ENCODE measurements around the gene FCGR2B.

DNA sequence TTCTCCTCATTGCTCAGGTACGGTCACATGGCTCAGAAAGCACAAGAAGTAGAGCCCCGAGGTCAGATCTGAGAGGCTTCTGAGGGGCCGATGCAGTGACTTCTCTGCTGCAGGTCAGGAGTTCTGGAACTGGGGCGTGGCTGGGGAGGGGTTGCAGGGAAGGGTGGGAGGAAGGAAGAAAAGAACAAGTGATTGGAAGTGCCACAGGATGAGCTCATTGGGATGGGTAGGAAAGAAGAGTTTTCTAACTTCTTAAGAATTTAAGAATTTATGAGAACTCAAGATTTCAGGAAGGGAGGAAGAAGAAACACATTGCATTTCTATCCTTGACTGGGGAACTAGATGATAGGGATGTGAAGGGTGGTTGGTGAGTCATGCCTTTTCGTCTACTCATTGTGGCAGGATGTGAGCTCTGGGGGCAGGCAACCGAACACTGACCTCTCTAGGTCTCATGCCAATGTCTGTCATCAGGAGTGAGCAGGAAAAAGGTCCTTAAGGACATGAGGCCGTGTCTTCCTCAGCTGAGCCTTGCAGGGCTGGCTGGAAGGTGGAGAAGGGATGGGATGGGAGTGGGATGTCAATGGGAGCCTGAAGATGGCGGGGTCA lies 58.9 kb downstream of the FCGR2B start:
- TF ChIP-seq, protein P1, sequence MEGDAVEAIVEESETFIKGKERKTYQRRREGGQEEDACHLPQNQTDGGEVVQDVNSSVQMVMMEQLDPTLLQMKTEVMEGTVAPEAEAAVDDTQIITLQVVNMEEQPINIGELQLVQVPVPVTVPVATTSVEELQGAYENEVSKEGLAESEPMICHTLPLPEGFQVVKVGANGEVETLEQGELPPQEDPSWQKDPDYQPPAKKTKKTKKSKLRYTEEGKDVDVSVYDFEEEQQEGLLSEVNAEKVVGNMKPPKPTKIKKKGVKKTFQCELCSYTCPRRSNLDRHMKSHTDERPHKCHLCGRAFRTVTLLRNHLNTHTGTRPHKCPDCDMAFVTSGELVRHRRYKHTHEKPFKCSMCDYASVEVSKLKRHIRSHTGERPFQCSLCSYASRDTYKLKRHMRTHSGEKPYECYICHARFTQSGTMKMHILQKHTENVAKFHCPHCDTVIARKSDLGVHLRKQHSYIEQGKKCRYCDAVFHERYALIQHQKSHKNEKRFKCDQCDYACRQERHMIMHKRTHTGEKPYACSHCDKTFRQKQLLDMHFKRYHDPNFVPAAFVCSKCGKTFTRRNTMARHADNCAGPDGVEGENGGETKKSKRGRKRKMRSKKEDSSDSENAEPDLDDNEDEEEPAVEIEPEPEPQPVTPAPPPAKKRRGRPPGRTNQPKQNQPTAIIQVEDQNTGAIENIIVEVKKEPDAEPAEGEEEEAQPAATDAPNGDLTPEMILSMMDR (IDR thresholded peaks at IDR 0.05): no peak
- TF ChIP-seq EZH2 (IDR thresholded peaks at IDR 0.05; ENCODE audit: borderline replicate concordance, insufficient read depth, low read depth, low read length, poor library complexity, severe bottlenecking): no peak

Measured in B cell (primary cell).